Right atrium auricular region (tissue), 2 donors: ENCODE measurements around the gene PLAU. TPM values are rescaled to one million over a fixed set of nuclear protein-coding genes. Genes with fewer than 3 reads are reported as not detected.
A peak's percentile ranks its signal among the peaks of the same experiment; 100 is the strongest.
"Not testable (repeated sequence)": the region's sequence is repeated elsewhere in the genome, so short reads cannot be mapped to it uniquely, and the experiment has no call there.

Source experiments
- DNase-seq: peaks from one replicate; pipeline ENCODE4 v3.0.0-alpha.2; 2019; ENCODE audit warnings: low spot score
- H3K27ac ChIP-seq, 2 donors: fragments of 200-600 bp; sonication (generic); 1 replicate in 1 of 2; 2 replicates in 1 of 2; pipeline ENCODE4 v1.5.1; 2016 to 2019
- H3K27me3 ChIP-seq, 2 donors: fragments of 200-600 bp; sonication (generic); one replicate each; pipeline versions ENCODE4 v1.5.1 to v1.6.0; 2017 to 2019
- H3K36me3 ChIP-seq: fragments of 200-600 bp; sonication (generic); one replicate; pipeline ENCODE4 v1.5.1; 2016
- H3K4me1 ChIP-seq, 2 donors: fragments of 200-600 bp; sonication (generic); one replicate each; pipeline versions ENCODE4 v1.5.1 to v1.6.0; 2017 to 2019
- H3K4me3 ChIP-seq, 2 donors: fragments of 200-600 bp; sonication (generic); 1 replicate in 1 of 2; 2 replicates in 1 of 2; pipeline ENCODE4 v1.5.1; 2017 to 2019; ENCODE audit warnings: mild to moderate bottlenecking in 1 of 2, moderate library complexity in 1 of 2
- H3K9me3 ChIP-seq, 2 donors: fragments of 200-600 bp; sonication (generic); one replicate each; pipeline ENCODE4 v1.5.1; 2019
- CTCF ChIP-seq, 2 donors: fragments of 200-600 bp; sonication (generic); IDR thresholded peaks; one replicate each; pipeline ENCODE4 v1.5.1; 2019; ENCODE audit warnings: antibody characterized with exemption in 2 of 2
- total RNA-seq, 2 donors: library from RNA; depleted of rRNA; stranded (reverse); fragments of >200 nt; gene quantifications; one replicate each; pipeline ENCODE4 v1.1.0, GENCODE V29; 2016

Gene PLAU
- total RNA-seq, 2 donors from 2014 or later: 3.9 to 4.6 TPM

- no peak overlapping the region for H3K4me3 ChIP-seq
- no peaks in the 10 kb centered on the region for H3K27me3 ChIP-seq
- DNase-seq: peak; percentile 87
- peak; percentile 44 to 92 for TF ChIP-seq CTCF (IDR thresholded peaks at IDR 0.05)
- peak overlapping the region; percentile 80 to 83 for H3K27ac ChIP-seq
- H3K4me1 ChIP-seq: peaks cover 0 to 31% of the 10 kb centered on the region in 2 donors
- no peaks in the 10 kb centered on the region for H3K36me3 ChIP-seq
- H3K9me3 ChIP-seq: no peaks in the 10 kb centered on the region
Observed at GRCh38 chr10:73886085-73886529, 24.8 kb upstream of the PLAU start.

DNA sequence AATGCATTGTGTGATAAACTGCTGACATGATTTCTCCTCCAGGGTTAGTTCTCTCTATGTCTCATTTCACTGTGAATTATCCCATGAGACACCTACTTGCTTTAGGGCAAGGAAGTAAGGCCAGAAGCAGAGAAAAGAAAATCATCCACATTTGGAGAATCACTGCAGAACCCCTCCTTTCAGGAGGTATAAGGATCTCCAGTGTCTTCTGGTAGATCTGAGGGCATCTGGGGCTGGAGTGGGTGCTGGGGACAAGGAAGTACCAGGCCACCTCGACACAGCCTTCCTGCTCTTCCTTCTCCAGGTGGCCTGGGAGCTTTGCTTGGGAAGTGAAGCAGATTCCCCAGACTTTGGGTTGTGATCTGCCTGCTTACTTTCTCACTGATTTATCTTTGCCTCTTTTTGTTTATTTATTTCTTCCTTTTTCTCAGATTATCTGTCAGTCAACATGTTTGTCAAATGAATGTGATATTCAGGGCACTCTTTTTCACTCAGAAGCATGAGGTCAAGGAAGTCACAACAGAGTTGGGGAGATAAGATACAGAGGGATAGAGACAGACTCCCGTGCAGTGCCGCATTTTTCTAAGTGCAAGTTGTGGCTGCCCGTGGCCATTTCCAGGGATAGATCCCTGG, 24.2 kb upstream of the PLAU start:
- peak overlapping the region; percentile 80 to 83 for H3K27ac ChIP-seq
- no peaks in the 10 kb centered on the region for H3K27me3 ChIP-seq
- TF ChIP-seq CTCF (IDR thresholded peaks at IDR 0.05): no peak
- peaks cover 0 to 31% of the 10 kb centered on the region in 2 donors for H3K4me1 ChIP-seq
- H3K36me3 ChIP-seq: no peaks in the 10 kb centered on the region
- H3K9me3 ChIP-seq: no peaks in the 10 kb centered on the region
- peak overlapping the region in 1 of 2 donors; percentile 2 for H3K4me3 ChIP-seq
- DNase-seq: no peak

DNA sequence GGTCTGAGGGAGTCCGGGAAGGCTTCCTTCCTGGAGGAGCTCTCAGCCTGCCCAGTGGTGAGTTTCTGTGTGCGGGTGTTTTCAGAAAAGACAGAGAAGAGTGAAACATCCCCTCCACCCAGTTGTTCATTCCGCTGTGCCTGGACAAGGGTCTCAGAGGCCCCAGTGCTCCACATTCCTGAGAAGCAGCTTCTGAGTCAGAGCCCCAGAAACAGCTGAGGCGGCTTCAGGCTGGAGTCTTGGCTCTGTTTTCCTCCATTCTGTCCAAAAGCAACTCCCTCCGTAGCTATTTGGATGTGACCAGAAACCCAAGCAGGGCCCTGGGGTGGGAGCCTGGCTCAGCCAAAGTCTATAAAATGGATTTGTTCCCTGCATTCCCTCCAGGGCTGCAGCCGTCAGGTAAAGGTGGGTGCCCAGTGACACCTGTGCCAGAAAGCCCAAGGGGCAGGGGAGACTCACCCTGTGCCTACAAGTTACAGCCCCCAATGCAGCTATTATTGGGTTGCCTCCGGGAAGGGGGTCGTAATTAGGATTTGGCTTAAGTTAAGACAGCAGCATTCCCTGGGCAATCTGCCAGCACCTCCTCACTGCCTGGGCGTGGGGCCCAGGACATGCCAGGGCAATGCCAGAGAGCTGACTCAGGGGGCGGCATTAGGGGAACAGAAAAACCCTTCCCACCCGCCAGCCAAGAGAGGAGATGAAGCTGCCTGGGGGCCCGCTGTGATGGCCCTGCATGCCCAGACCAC, 23.5 kb upstream of the PLAU start:
- Histone ChIP-seq H3K27ac (peak overlapping the region; percentile 80 to 83), H3K27me3 (no peaks in the 10 kb centered on the region), H3K4me1 (peaks cover 0 to 31% of the 10 kb centered on the region in 2 donors), H3K36me3 (no peaks in the 10 kb centered on the region), H3K9me3 (no peaks in the 10 kb centered on the region), H3K4me3 (peak overlapping the region in 1 of 2 donors; percentile 2)
- TF ChIP-seq CTCF (IDR thresholded peaks at IDR 0.05): no peak
- DNase-seq: peak; percentile 88

DNA sequence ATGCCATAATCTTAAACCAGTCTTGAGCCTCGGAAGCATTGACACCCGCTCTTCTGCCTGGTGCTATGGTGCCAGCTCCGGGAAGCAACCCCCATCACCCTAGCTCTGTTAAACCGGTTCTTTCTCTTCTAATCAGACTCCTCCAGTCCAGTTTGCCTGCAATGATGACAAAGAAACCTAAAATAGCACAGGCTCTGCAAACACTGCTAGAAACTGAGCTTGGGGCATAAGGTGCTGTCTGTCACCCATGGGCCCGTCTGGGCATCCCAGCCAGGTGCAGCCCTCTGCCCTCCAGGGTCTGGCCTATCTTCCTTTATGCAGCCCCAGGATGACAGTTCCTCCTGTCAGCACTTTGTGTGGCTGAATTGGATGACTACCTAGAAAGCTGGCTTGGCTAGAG, 22.4 kb upstream of the PLAU start:
- no peak for DNase-seq
- TF ChIP-seq CTCF (IDR thresholded peaks at IDR 0.05): no peak
- no peak overlapping the region for H3K4me3 ChIP-seq

DNA sequence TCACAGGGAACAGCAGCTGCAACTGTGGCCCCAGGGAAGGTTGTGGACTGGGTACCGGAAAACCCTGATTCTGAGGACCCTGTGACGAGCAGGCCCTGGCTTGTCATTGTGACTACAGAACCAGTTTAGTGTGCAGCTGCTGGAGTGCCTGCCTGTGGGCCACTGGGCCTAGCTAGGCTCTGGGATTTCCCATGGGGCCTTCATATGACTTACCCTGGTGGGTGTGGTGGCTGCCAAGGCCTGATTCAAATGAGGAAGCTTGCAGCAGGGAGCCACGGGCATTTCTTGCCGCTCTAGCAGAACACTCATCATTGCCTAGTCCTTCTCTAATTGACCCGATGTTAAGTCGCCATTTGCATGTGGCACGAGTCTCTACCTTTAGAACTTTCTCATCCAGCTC, 21.9 kb upstream of the PLAU start:
- no peak overlapping the region for H3K4me3 ChIP-seq
- peaks cover 0 to 31% of the 10 kb centered on the region in 2 donors for H3K4me1 ChIP-seq
- no peaks in the 10 kb centered on the region for H3K27me3 ChIP-seq
- H3K27ac ChIP-seq: peak overlapping the region; percentile 80 to 83
- H3K9me3 ChIP-seq: no peaks in the 10 kb centered on the region
- no peaks in the 10 kb centered on the region for H3K36me3 ChIP-seq
- TF ChIP-seq CTCF (IDR thresholded peaks at IDR 0.05): no peak
- no peak for DNase-seq

More for the DNA sequence above, 22.4 kb upstream of the PLAU start:
- Histone ChIP-seq H3K27me3 (no peaks in the 10 kb centered on the region), H3K36me3 (no peaks in the 10 kb centered on the region), H3K27ac (peak overlapping the region; percentile 80 to 83), H3K4me1 (peaks cover 0 to 31% of the 10 kb centered on the region in 2 donors), H3K9me3 (no peaks in the 10 kb centered on the region)

DNA sequence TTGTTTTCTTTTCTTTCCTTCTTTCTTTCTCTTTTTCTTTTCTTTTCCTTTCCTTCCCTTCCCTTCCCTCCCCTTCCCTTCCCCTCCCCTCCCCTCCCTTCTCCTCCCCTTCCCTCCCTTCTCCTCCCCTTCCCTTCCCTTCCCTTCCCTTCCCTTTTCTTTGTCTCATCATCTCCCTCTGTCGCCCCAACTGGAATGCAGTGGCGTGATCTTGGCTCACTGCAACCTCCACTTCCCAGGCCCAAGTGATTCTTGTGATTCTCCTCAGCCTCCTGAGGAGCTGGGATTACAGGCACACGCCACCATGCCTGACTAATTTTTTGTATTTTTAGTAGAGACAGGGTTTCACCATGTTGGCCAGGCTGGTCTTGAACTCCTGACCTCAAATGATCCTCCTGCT, 21.5 kb upstream of the PLAU start:
- DNase-seq, H3K36me3 ChIP-seq, H3K9me3 ChIP-seq, H3K4me3 ChIP-seq, H3K27me3 ChIP-seq, H3K27ac ChIP-seq: not testable (repeated sequence)
- peaks cover 0 to 31% of the 10 kb centered on the region in 2 donors for H3K4me1 ChIP-seq
